PC-3 (cell line): ENCODE results near the gene MESP2.

Experiments
- EZH2 ChIP-seq: fragments of 300-600 bp; sonication (generic); IDR thresholded peaks from one replicate; pipeline ENCODE4 v1.6.1; 2017; ENCODE audit warnings: antibody characterized with exemption, mild to moderate bottlenecking, low read length; ENCODE audit not compliant: unreplicated experiment
- EZH2phosphoT487 ChIP-seq: fragments of 300-600 bp; sonication (generic); IDR thresholded peaks from 2 replicates; pipeline ENCODE4 v1.6.1; 2018; ENCODE audit warnings: mild to moderate bottlenecking, antibody characterized with exemption, low read length, borderline replicate concordance
- TF ChIP-seq, protein P1 (sequence below): fragments of 300-600 bp; sonication (generic); conservative IDR thresholded peaks from 2 replicates; pipeline ENCODE4 v1.5.1; 2017; ENCODE audit warnings: antibody characterized with exemption, low read depth, mild to moderate bottlenecking, low read length

DNA sequence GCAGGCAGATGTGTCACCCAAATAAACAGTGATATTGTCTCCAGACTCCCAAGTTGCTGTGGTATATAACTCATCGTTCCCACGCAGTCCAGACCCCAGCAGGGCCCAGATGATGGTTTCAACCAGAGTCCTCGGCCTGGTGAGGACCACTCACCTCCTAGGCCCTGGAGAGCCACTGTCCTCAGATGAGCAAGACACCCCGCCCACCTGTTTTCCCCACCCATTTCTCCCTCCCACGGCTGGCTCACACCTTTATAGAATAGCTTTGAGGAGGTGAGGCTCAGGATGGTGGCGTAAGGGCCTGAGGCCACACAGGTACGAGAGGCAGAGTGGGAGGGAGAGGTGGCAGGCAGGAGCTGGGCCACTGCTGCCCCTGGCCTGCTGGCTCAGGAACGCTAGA, 32.5 kb upstream of the MESP2 start:
- TF ChIP-seq, protein P1, sequence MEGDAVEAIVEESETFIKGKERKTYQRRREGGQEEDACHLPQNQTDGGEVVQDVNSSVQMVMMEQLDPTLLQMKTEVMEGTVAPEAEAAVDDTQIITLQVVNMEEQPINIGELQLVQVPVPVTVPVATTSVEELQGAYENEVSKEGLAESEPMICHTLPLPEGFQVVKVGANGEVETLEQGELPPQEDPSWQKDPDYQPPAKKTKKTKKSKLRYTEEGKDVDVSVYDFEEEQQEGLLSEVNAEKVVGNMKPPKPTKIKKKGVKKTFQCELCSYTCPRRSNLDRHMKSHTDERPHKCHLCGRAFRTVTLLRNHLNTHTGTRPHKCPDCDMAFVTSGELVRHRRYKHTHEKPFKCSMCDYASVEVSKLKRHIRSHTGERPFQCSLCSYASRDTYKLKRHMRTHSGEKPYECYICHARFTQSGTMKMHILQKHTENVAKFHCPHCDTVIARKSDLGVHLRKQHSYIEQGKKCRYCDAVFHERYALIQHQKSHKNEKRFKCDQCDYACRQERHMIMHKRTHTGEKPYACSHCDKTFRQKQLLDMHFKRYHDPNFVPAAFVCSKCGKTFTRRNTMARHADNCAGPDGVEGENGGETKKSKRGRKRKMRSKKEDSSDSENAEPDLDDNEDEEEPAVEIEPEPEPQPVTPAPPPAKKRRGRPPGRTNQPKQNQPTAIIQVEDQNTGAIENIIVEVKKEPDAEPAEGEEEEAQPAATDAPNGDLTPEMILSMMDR = no peak
- TF ChIP-seq EZH2 (no peak), EZH2phosphoT487 (no peak)
